NOMO-1 treated with dmso at 0.1 percent for 144 hours (cell line): ENCODE measurements around the gene RPS25.
"Not testable (repeated sequence)": the region's sequence is repeated elsewhere in the genome, so short reads cannot be mapped to it uniquely, and the experiment has no call there.

Source experiments
- DNase-seq: peaks from one replicate; lab custom pipeline; 2025; ENCODE audit not compliant: unreplicated experiment; lab: John Stamatoyannopoulos, UW

The RPS25 gene

DNA sequence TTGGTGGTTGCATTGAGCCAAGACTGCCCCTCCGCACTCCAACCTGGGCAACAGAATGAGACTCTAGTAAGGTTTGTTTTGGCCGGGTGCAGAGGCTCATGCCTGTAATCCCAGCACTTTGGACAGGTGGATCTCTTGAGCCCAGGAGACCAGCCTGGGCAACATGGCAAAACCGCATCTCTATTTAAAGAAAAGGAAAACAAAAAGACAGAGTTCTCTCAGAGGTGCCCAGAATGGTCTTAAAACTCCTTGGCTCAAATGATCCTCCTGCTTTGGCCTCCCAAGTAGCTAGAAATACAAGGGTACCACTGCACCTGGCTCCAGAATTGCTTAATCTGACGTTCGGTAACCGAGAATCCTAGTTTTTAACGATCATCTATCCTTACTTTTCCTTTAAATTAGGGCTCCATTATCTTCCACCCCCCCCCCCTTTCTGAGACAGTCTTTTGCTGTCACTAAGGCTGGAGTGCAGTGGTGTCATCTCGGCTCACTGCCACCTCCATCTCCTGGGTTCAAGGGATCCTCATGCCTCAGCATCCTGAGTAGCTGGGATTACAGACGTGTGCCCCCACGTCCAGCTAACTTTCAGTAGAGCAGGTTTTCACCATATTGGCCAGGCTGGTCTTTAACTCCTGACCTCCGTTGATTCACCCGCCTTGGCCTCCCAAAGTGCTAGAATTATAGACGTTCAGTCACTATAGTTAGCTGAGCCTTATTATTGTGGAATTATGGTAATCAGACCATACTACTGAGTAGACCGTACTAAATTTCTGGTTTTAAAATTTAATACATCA, 1.7 kb downstream of the RPS25 start:
- no peak for DNase-seq

DNA sequence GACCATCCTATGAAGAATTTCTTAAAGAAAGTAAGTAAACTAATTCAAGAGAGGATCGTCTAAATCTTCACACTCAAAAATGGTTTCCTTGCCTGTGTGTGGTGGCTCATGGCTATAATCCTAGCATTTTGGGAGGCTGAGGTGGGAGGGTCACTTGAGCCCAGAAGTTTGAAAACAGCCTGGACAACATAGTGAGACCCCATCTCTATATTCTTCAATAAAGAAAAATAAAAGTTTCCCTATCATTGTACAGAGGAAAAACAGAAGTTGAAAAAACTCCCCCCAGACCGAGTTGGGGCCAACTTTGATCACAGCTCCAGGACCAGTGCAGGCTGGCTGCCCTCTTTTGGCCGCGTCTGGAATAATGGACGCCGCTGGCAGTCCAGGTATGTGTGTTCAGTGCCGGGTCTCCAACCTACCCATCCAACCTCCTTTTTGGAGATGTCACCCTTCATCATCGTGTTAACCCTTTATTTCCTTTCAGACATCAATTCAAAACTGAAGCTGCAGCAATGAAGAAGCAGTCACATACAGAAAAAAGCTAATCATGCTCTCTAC, 3.0 kb downstream of the RPS25 start:
- DNase-seq = no peak

DNA sequence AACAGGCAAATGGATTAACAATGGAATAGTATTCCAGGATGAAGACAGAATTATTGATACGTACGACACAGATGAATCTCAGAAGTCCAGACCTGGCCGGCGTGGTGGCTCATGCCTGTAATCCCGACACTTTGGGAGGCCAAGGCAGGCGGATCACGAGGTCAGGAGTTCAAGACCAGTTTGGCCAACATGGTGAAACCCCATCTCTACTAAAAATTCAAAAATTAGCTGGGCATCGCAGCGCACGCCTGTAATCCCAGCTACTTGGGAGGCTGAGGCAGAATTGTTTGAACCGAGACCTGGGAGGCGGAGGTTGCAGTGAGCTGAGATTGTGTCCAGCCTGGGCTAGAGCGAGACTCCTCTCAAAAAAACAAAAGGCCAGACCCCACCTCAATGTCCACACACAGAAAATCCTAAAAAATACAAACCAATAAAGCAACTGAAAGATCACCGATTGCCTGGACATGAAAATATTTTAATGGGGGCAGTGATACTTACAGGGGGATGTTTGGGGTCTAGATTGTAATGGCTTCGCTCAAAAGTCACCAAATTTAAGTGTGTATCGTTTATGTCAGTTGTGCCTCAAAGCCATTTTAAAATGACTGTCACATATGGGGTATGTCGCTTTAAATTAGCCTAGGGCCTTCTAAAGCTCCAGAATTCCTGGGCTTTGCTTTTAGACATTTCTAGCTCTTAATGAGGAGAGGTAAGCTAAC, 3.8 kb downstream of the RPS25 start:
- no peak for DNase-seq

DNA sequence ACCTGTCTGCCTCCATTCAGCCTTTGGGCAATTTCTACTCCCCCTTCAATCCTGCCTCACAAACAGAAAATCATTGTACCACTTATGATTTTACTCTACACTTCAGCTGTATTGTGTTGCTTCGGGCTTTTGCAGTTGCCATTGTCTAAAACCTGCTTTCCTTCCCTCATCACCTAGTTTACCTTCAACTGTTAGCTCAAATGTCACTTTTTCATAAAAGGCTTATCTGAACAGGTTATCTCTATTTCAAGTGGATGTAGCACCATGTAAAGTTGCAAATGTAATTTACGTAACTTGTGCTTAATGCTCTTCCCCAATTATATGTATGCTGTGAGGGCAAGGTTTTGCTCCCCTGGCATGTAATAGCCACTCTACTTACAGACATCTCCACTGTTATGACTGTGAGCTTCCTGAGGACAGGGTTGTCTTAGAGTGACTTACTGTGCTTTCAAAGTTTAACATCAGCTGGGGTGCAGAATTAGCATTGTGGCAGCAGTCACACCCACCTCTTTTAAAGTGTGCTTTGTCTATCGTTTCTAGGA, 5.4 kb downstream of the RPS25 start:
- no peak for DNase-seq

DNA sequence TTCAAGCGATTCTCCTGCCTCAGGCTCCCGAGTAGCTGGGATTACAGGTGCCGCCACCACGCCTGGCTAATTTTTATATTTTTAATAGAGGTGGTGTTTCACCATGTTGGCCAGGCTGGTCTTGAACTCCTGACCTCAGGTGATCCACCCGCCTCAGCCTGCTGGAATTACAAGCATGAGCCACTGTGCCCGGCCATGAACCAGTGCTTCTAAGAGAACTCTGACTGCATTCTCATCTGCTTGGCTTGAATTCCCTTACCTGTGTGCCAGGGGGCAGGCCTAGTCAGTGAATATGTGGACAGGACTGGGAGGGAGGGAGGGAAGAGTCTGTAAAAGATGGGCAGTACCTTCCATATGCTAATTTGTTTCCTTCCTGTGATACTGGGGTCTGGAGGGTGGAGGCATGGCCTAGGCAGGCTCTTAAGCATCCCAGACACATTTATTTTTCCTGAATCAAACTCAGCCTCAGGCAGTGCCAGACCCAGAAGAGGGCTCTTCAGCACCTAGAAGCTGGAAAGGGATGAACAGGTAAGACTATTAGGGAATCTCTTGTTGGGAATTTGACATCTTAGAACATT, 6.6 kb downstream of the RPS25 start:
- no peak for DNase-seq

DNA sequence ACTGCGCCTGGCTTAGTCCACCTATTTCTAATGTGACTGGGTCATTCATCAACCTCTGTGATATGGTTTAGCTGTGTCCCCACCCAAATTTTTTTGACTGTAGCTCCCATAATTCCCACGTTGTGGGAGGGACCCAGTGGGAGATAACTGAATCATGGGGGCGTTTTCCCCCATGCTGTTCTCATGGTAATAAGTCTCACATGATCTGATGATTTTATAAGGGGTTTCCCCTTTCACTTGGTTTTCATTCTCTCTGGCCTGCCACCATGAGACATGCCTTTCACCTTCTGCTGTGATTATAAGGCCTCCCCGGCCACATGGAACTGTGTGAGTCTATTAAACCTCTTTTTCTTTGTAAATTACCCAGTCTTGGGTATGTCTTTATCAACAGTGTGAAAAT, 11.5 kb downstream of the RPS25 start:
- no peak for DNase-seq

DNA sequence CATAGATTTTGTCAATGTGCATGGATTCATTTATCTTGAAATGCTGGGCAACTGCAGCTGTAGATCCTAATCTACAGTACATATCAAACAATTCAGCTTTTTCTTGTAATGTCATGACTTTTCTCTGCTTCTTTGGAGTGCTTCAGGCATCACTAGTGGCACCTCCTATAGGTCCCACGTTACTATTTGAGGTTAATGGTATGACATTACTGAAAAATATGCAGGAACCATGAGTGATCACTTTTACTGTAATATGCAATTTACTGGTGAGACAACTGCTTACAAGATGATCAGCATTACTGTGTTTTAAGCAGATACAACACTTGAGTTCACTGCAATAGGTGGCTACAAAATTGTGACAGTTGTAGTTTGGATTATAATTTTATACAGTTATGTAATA, 17.2 kb downstream of the RPS25 start:
- DNase-seq = no peak

DNA sequence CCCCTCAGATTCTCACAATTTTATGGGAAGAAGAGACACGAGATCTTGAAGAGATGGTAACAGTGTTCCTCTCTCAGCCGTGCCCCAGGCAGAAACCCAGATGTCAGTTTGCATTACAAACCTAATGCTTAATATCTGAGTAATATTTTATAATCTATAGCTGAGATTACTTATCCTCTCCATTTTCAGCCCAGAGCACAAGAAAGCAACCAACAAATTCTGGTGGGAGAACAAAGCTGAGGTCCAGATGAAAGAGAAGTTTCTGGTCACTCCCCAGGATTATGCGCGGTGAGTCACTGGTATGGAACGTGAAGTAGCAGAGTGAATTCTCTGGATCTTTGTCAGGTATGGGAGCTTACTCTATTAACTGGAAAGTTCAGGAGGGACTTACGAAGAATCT, 19.3 kb downstream of the RPS25 start:
- no peak for DNase-seq

DNA sequence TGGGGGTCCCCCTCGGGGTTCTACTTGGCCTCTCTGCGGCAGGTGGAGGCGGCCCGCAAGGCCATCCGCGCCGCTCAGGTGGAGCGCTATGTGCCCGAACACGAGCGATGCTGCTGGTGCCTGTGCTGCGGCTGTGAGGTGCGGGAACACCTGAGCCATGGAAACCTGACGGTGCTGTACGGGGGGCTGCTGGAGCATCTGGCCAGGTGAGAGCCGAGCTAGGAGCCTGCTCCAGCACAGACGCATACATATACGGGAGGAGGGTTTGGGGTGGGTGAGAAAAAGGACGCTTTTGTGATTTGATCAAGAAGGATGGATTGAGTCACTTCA, 19.8 kb downstream of the RPS25 start:
- DNase-seq = no peak

DNA sequence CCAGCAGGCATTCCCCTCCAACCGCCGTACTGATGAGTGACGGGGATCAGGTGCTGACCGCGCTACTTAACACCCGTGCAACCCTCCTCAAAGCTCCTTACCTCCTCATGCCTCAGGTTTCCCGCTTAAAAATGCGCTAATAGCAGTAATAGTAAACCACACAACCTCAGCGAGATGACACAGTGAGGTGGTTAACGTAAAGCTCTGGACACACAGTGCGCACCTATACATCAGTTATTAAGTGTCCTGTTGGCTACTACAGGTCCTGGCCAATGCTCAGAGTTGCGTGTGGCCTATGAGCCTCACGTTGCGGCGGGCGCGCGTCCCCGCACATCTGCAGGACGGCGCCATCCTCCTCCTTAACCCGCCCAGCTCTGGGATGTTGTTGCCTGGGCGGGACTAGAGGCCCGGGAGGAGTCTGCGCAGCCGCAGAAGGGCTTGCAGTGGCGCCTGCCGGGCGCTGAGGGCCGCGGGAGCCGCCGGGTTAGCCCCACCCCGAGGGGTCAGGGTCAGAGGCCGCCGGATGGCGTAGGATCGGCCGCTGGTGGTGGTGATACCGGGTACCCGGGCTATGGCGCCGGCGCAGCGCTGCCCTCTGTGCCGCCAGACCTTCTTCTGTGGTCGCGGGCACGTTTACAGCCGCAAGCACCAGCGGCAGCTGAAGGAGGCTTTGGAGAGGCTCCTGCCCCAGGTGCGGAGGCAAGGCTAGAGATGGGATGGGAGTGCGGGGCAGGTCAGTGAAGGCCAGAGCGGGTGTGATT, 20.3 kb downstream of the RPS25 start, which contains the start of gene CENATAC:
TSS of gene CENATAC (plus strand) at position 512 of the 761 bp plus-strand sequence. CDS start at position 572, 60 bp downstream.
- peak; percentile 90 for DNase-seq

DNA sequence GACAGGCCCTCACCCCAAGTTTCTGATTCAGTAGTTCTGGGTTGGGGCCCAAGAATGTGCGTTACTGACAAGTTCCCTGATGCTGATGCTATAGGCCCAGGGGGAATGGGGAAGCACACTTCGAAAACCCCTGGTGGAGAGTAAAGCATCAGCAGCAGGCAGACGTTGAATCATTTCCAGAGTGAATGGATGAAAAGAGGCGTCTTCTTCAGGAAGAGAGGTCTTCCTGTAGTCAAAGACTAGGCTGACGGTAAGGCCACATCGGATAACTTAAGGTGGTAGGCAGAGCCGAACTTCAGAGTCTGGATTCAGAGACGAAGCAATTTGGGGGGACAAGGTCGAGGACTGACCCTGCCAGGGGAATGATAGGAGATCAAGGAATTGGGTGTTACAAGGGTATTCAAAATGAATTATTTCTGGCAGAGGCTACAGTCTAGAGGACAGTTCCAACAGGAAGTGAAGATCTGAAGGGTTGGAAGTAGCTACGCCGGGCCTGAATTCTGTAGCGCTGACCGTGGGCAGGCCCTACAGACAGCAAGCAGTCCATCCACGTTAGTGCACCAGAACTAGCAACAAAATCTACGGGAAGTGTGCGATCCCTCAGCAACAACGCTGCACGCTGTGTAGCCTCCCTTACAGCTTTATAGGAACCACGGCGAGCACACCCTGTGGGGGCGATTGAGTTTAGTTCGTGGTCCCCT, 21.1 kb downstream of the RPS25 start:
- DNase-seq = peak; percentile 7

DNA sequence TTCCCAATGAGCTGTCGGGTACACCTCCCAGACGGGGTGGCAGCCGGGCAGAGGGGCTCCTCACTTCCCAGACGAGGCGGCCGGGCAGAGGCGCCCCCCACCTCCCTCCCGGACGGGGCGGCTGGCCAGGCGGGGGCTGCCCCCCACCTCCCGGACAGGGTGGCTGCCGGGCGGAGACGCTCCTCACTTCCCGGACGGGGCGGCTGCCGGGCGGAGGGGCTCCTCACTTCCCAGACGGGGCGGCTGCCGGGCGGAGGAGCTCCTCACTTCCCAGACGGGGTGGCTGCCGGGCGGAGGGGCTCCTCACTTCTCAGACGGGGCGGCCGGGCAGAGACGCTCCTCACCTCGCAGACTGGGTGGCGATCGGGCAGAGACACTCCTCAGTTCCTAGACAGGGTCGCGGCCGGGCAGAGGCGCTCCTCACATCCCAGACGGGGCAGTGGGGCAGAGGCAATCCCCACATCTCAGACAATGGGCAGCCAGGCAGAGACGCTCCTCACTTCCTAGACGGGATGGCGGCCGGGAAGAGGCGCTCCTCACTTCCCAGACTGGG, 26.6 kb downstream of the RPS25 start:
- DNase-seq = not testable (repeated sequence)

DNA sequence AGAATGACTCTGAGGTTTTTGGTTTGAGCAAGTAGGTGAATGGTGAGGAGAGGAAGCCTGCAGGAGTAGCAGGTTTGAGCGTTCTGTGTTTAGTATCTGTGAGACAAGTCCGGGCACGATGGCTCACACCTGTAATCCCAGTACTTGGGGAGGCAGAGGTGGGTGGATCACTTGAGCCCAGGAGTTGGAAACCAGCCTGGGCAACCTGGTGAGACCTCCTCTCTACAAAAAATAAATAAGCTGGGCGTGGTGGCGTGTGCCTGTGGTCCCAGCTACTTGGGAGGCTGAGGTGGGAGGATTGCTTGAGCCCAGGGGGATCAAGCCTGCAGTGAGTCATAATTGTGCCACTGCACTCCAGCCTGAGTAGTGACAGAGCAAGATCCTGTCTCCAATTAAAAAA, 29.9 kb downstream of the RPS25 start:
- DNase-seq = no peak

DNA sequence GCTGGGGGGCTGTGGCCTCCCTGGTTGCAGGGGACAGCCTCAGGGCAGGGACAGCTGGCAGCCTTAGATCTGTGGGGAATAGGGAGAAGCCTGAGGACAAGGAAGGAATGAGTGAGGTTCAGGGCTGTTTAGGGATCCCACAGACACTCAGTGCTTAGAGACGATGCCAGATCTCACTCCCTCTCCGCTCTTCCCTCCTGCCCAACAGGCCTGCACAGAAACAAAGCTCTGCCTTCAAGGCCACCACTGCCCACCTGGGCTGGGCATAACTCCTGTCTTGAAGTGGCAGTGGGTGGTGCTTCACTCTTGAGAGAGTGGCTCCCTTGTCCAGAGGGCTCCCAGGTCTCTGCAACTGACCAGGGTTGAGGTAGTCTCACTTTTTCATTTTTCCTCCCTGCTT, 33.3 kb downstream of the RPS25 start:
- no peak for DNase-seq

DNA sequence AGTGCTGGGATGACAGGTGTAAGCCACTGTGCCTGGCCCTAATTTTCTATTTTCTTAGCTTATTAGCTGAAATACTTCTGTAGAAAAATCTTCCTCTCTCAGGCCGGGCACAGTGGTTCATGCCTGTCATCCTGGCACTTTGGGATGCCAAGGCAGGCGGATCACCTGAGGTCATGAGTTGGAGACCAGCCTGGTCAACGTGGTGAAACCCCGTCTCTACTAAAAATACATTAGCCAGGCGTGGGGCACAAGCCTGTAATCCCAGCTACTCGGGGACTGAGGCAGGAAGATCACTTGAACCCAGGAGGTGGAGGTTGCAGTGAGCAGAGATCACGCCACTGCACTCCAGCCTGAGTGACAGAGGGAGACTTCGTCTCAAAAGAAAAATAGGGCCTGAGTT, 33.8 kb downstream of the RPS25 start:
- not testable (repeated sequence) for DNase-seq

DNA sequence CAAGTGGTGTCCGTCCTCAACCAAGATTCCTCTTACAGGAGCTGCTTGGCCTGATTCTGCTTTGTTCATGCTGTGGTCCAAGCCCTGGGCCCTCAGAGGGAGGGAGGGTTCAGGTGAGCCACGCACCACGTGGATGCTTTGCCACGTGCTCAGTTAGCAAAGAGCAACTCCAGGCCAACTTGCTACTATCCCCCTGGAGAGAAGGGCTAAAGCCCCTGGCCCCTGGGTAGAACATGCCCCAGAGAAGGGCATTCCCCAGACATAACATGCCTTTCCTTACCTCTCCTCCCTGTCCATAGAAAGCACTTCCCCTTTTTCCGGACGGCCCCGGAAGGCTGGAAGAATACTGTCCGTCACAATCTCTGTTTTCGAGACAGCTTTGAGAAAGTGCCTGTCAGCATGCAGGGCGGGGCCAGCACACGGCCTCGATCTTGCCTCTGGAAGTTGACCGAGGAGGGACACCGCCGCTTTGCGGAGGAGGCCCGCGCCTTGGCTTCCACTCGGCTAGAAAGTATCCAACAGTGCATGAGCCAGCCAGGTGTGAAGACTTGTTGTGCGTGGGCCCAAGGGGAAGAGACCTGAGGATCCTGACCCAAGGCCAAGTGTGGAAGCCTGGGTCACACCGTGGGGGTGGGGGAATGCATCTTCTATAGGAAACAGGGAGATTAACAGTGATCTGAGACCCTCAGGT, 37.8 kb downstream of the RPS25 start:
- peak; percentile 16 for DNase-seq

DNA sequence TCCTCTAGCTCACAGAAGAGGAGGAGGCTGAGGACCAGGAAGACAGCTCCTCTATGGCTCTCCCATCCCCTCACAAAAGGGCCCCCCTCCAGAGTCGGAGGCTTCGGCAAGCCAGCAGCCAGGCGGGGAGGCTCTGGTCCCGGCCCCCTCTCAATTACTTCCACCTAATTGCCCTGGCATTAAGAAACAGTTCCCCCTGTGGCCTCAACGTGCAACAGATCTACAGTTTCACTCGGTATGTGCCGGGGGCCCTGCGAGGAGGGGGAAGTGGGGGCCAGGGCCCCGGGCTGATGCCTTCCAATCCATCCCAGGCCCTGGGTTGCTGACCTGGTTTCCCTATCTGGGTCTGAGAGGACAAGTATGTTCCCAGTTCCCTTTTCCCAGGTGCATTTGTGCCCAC, 38.7 kb downstream of the RPS25 start:
- DNase-seq = peak; percentile 67

DNA sequence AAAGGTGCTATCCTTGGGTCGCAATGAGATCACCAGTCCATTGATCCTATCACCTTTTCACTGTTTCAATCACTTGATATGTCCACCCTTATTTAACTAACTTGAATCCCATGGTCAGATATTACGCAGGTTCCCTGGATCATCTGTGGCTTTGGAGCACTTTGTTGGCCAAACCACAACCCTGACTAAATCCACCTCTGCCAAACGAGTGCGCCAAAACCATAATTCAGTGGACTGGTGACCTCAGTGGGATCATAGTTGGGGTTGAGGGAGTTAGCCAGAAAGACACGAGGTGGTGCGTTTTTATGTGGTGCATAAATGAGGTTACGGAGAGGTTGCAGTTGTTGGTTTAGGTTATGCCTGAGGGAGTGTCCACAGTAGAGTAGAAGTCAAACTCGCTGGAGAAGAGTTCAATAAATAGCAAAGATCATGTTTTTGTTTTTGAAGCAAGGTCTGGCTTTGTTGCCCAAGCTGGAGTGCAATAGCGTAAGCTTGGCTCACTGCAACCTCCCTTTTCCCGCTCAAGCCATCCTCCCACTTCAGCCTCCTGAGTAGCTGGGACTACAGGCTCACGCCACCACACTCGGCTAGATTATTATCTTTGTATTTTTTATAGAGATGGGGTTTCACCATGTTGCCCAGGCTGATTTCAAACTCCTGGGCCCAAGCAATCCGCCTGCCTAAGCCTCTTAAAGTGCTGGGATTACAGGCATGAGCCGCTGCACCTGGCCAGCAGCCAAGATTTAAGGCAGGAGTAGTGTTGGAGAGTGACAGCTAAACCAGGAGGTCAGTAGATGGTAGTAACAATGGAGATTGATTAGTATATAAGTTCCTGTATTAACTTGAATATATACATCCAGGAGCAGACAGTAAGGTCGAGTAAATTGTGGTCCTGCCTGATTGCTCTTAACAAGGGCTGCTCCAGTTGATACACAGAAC, 42.1 kb downstream of the RPS25 start:
- DNase-seq = no peak
